Measurements from ENCODE around the gene PTAFR. TPM values are rescaled to one million over a fixed set of nuclear protein-coding genes. Genes with fewer than 3 reads are reported as not detected.

Gene PTAFR
- total RNA-seq, 1 experiment from 2014 or later: 2.6 TPM

GRCh38 chr1:28200234-28200873 is 23.9 kb upstream of the PTAFR start:
- TF ChIP-seq NR1H2 (CRISPR knock-in tag; IDR thresholded peaks at IDR 0.05) (no peak), ZBTB43 (CRISPR knock-in tag; IDR thresholded peaks at IDR 0.05) (no peak), RORB (CRISPR knock-in tag; IDR thresholded peaks at IDR 0.05) (no peak), ESRRA (CRISPR knock-in tag; IDR thresholded peaks at IDR 0.05; ENCODE audit: borderline replicate concordance) (no peak), ATF6 (CRISPR knock-in tag; IDR thresholded peaks at IDR 0.05) (no peak), ZNF532 (CRISPR knock-in tag; IDR thresholded peaks at IDR 0.05; ENCODE audit: borderline replicate concordance) (no peak), OVOL2 (CRISPR knock-in tag; IDR thresholded peaks at IDR 0.05; ENCODE audit: borderline replicate concordance) (no peak), ZNF121 (CRISPR knock-in tag; IDR thresholded peaks at IDR 0.05) (no peak), ZNF281 (CRISPR knock-in tag; IDR thresholded peaks at IDR 0.05) (no peak), NR3C1 (CRISPR knock-in tag; conservative IDR thresholded peaks at IDR 0.05; ENCODE audit: low read depth) (no peak), SOX15 (CRISPR knock-in tag; IDR thresholded peaks at IDR 0.05) (no peak), IRF2 (CRISPR knock-in tag; IDR thresholded peaks at IDR 0.05; ENCODE audit: borderline replicate concordance, low read depth) (no peak), SP1 (CRISPR knock-in tag; conservative IDR thresholded peaks at IDR 0.05) (no peak)
- TF ChIP-seq, protein P1, sequence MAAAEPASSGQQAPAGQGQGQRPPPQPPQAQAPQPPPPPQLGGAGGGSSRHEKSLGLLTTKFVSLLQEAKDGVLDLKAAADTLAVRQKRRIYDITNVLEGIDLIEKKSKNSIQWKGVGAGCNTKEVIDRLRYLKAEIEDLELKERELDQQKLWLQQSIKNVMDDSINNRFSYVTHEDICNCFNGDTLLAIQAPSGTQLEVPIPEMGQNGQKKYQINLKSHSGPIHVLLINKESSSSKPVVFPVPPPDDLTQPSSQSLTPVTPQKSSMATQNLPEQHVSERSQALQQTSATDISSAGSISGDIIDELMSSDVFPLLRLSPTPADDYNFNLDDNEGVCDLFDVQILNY (CRISPR knock-in tag; IDR thresholded peaks at IDR 0.05): no peak
- TF ChIP-seq, protein P2, sequence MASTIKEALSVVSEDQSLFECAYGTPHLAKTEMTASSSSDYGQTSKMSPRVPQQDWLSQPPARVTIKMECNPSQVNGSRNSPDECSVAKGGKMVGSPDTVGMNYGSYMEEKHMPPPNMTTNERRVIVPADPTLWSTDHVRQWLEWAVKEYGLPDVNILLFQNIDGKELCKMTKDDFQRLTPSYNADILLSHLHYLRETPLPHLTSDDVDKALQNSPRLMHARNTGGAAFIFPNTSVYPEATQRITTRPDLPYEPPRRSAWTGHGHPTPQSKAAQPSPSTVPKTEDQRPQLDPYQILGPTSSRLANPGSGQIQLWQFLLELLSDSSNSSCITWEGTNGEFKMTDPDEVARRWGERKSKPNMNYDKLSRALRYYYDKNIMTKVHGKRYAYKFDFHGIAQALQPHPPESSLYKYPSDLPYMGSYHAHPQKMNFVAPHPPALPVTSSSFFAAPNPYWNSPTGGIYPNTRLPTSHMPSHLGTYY (CRISPR knock-in tag; IDR thresholded peaks at IDR 0.05): no peak
- TF ChIP-seq, protein P3, sequence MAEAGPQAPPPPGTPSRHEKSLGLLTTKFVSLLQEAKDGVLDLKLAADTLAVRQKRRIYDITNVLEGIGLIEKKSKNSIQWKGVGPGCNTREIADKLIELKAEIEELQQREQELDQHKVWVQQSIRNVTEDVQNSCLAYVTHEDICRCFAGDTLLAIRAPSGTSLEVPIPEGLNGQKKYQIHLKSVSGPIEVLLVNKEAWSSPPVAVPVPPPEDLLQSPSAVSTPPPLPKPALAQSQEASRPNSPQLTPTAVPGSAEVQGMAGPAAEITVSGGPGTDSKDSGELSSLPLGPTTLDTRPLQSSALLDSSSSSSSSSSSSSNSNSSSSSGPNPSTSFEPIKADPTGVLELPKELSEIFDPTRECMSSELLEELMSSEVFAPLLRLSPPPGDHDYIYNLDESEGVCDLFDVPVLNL (CRISPR knock-in tag; IDR thresholded peaks at IDR 0.05; ENCODE audit: borderline replicate concordance, low read depth): no peak
- TF ChIP-seq, protein P4, sequence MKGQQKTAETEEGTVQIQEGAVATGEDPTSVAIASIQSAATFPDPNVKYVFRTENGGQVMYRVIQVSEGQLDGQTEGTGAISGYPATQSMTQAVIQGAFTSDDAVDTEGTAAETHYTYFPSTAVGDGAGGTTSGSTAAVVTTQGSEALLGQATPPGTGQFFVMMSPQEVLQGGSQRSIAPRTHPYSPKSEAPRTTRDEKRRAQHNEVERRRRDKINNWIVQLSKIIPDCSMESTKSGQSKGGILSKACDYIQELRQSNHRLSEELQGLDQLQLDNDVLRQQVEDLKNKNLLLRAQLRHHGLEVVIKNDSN (CRISPR knock-in tag; IDR thresholded peaks at IDR 0.05): no peak
- TF ChIP-seq, protein P5, sequence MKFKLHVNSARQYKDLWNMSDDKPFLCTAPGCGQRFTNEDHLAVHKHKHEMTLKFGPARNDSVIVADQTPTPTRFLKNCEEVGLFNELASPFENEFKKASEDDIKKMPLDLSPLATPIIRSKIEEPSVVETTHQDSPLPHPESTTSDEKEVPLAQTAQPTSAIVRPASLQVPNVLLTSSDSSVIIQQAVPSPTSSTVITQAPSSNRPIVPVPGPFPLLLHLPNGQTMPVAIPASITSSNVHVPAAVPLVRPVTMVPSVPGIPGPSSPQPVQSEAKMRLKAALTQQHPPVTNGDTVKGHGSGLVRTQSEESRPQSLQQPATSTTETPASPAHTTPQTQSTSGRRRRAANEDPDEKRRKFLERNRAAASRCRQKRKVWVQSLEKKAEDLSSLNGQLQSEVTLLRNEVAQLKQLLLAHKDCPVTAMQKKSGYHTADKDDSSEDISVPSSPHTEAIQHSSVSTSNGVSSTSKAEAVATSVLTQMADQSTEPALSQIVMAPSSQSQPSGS (CRISPR knock-in tag; IDR thresholded peaks at IDR 0.05; ENCODE audit: borderline replicate concordance, low read depth): no peak
- H3K9me3 Mint-ChIP-seq: no peaks in the 10 kb centered on the region
- peaks cover 44% of the 10 kb centered on the region for H3K36me3 Mint-ChIP-seq
- CTCF ChIA-PET: no interaction called here
- no peaks in the 10 kb centered on the region for H3K27me3 Mint-ChIP-seq (ENCODE audit: low read depth)
- no peak for DNase-seq (ENCODE audit: low spot score)
- H3K4me1 Mint-ChIP-seq: peaks cover 21% of the 10 kb centered on the region
- no peak for ATAC-seq
- POLR2A ChIA-PET: no interaction called here
- no peak overlapping the region for H3K27ac Mint-ChIP-seq
- H3K4me3 Mint-ChIP-seq: no peak overlapping the region

Data from WTC11 (cell line).